22Rv1 (cell line): ENCODE results near the gene GABRG2.

Experiments used
- H3K27ac ChIP-seq: fragments of 450-650 bp; 2 replicates; pipeline ENCODE4 v1.5.1; 2017
- CTCF ChIP-seq: fragments of 450-650 bp; IDR thresholded peaks from 2 replicates; pipeline ENCODE4 v1.5.1; 2017; ENCODE audit warnings: mild to moderate bottlenecking
- ZFX ChIP-seq: fragments of 450-650 bp; IDR thresholded peaks from 2 replicates; pipeline ENCODE4 v1.6.1; 2017; ENCODE audit warnings: antibody characterized with exemption, borderline replicate concordance

GABRG2 gene

GRCh38 chr5:162068412-162068811 lies 839 bp downstream of the GABRG2 start:
- no peak for TF ChIP-seq CTCF
- no peak for TF ChIP-seq ZFX
- H3K27ac ChIP-seq: no peak overlapping the region

- TF ChIP-seq ZFX (no peak), CTCF (no peak)
- no peak overlapping the region for H3K27ac ChIP-seq
Measured at GRCh38 chr5:162068936-162069335, 1.4 kb downstream of the GABRG2 start.

- H3K27ac ChIP-seq: no peak overlapping the region
- TF ChIP-seq CTCF (no peak), ZFX (no peak)
Measured at GRCh38 chr5:162078805-162079204, 11.2 kb downstream of the GABRG2 start.

- TF ChIP-seq CTCF: no peak
- no peak for TF ChIP-seq ZFX
- H3K27ac ChIP-seq: no peak overlapping the region
Measured at GRCh38 chr5:162091336-162091735, 23.8 kb downstream of the GABRG2 start.

- no peak overlapping the region for H3K27ac ChIP-seq
- TF ChIP-seq CTCF (peak; percentile 12; the same call in 1 of the 2 replicates), ZFX (no peak)
Measured at GRCh38 chr5:162096448-162096847, 28.9 kb downstream of the GABRG2 start.

- no peak overlapping the region for H3K27ac ChIP-seq
- TF ChIP-seq ZFX (no peak), CTCF (no peak)
Measured at GRCh38 chr5:162107591-162107990, 40.0 kb downstream of the GABRG2 start.

- TF ChIP-seq ZFX (no peak), CTCF (no peak)
- no peak overlapping the region for H3K27ac ChIP-seq
Measured at GRCh38 chr5:162119801-162120200, 52.2 kb downstream of the GABRG2 start.
